ENCODE results near the gene LHFPL6. TPM values are rescaled to one million over a fixed set of nuclear protein-coding genes. Genes with fewer than 3 reads are reported as not detected.

Gene LHFPL6
- polyA plus RNA-seq, 2 of the 4 experiments (the other 2 are of a cell fraction): 1.7 to 5.4 TPM

- no peak for TF ChIP-seq PBX3 (IDR thresholded peaks at IDR 0.05)
Measured at GRCh38 chr13:39405107-39405506, 197.9 kb downstream of the LHFPL6 start (continued).

GRCh38 chr13:39403106-39403505 is 199.9 kb downstream of the LHFPL6 start:
- ATAC-seq: no peak

GRCh38 chr13:39402221-39402970 is 200.6 kb downstream of the LHFPL6 start:
- ATAC-seq (no peak), FAIRE-seq (no peak), DNase-seq (ENCODE audit: low read depth in 1 of 2, low spot score in 1 of 2) (no peak)
- Histone ChIP-seq H3K4me1 (no peaks in the 10 kb centered on the region), H3K27ac (no peak overlapping the region), H3K4me3 (no peak overlapping the region), H3K9me3 (no peaks in the 10 kb centered on the region), H3K4me2 (no peak overlapping the region)
- ChIA-PET CTCF (no interaction called here), POLR2A (no interaction called here)
- 31% methylated on average over 3 of the region's 3 CpGs for WGBS (ENCODE audit: missing lambda C conversion rate)
- TF ChIP-seq CEBPB (IDR thresholded peaks at IDR 0.05) (no peak), MAZ (IDR thresholded peaks at IDR 0.05; ENCODE audit: borderline replicate concordance, low read depth, low read length) (no peak), NR3C1 (IDR thresholded peaks at IDR 0.05) (no peak), POLR2A (IDR thresholded peaks at IDR 0.05; ENCODE audit: low read length) (no peak)

More at GRCh38 chr13:39403106-39403505, 199.9 kb downstream of the LHFPL6 start:
- DNase-seq (ENCODE audit: low read depth in 1 of 2, low spot score in 1 of 2) (no peak), FAIRE-seq (no peak)
- ChIA-PET POLR2A (no interaction called here), CTCF (interaction anchor here (0.6 kb wide), 1 partner anchor 205 kb away, joined by 3 read pairs; no protein-coding TSS in a partner anchor)
- H3K9me3 ChIP-seq: no peaks in the 10 kb centered on the region
- TF ChIP-seq ZNF302 (CRISPR knock-in tag; IDR thresholded peaks at IDR 0.05): no peak
- no peak for TF ChIP-seq NPAS2 (CRISPR knock-in tag; IDR thresholded peaks at IDR 0.05; ENCODE audit: borderline replicate concordance)
- no peak for TF ChIP-seq CHD4 (IDR thresholded peaks at IDR 0.05; ENCODE audit: borderline replicate concordance)
- TF ChIP-seq SMC3 (IDR thresholded peaks at IDR 0.05): no peak
- TF ChIP-seq EHMT2 (IDR thresholded peaks at IDR 0.05; ENCODE audit: low read depth): no peak
- no peak for TF ChIP-seq KDM5A (IDR thresholded peaks at IDR 0.05)
- no peak for TF ChIP-seq BHLHE40 (IDR thresholded peaks at IDR 0.05; ENCODE audit: low read depth, low read length)
- TF ChIP-seq ESRRA (IDR thresholded peaks at IDR 0.05; ENCODE audit: borderline replicate concordance, low read length): no peak
- TF ChIP-seq HDAC2 (IDR thresholded peaks at IDR 0.05): no peak
- no peak for TF ChIP-seq JUN (IDR thresholded peaks at IDR 0.05)
- no peak for TF ChIP-seq ATOH8 (CRISPR knock-in tag; IDR thresholded peaks at IDR 0.05; ENCODE audit: low read depth)
- no peak for TF ChIP-seq FOSB (CRISPR knock-in tag; IDR thresholded peaks at IDR 0.05)
- TF ChIP-seq JUNB (IDR thresholded peaks at IDR 0.05): no peak
- no peak overlapping the region for H3K27ac ChIP-seq
- no peak overlapping the region for H3K4me3 ChIP-seq
- no peaks in the 10 kb centered on the region for H3K4me1 ChIP-seq
- no peak overlapping the region for H3K4me2 ChIP-seq

GRCh38 chr13:39401756-39402155 is 201.2 kb downstream of the LHFPL6 start:
- 64% methylated on average over 3 of the region's 3 CpGs for WGBS (ENCODE audit: missing lambda C conversion rate)
- ChIA-PET CTCF (no interaction called here), POLR2A (no interaction called here)
- Histone ChIP-seq H3K4me1 (no peaks in the 10 kb centered on the region), H3K4me3 (no peak overlapping the region), H3K4me2 (no peak overlapping the region), H3K27ac (no peak overlapping the region), H3K9me3 (no peaks in the 10 kb centered on the region)
- DNase-seq (ENCODE audit: low read depth in 1 of 2, low spot score in 1 of 2): no peak
- TF ChIP-seq NFE2L2 (conservative IDR thresholded peaks at IDR 0.05; ENCODE audit: low read length) (no peak), KDM1A (IDR thresholded peaks at IDR 0.05; ENCODE audit: low read depth) (no peak), USF2 (IDR thresholded peaks at IDR 0.05) (no peak), RARB (CRISPR knock-in tag; IDR thresholded peaks at IDR 0.05) (no peak), EP300 (IDR thresholded peaks at IDR 0.05) (no peak), HDAC2 (IDR thresholded peaks at IDR 0.05) (no peak), MYC (IDR thresholded peaks at IDR 0.05; ENCODE audit: borderline replicate concordance, low read length) (no peak), JUNB (IDR thresholded peaks at IDR 0.05) (no peak), PBX3 (IDR thresholded peaks at IDR 0.05) (no peak), ATOH8 (CRISPR knock-in tag; IDR thresholded peaks at IDR 0.05; ENCODE audit: low read depth) (no peak), HMGXB4 (CRISPR knock-in tag; IDR thresholded peaks at IDR 0.05; ENCODE audit: borderline replicate concordance) (no peak), MAX (IDR thresholded peaks at IDR 0.05) (no peak)
- ATAC-seq: no peak
- no peak for FAIRE-seq
